Suprapubic skin (tissue), 4 donors: ENCODE data around the gene GRAMD1A. TPM values are rescaled to one million over a fixed set of nuclear protein-coding genes. Genes with fewer than 3 reads are reported as not detected.

ENCODE experiments used
- DNase-seq, 2 donors: peaks; one replicate each; pipeline ENCODE4 v3.0.0-alpha.2; 2019; ENCODE audit warnings: low spot score in 2 of 2
- H3K27ac ChIP-seq: fragments of 200-600 bp; sonication (generic); one replicate; pipeline ENCODE4 v1.5.1; 2019
- H3K27me3 ChIP-seq: fragments of 200-600 bp; sonication (generic); one replicate; pipeline ENCODE4 v1.5.1; 2019
- H3K36me3 ChIP-seq: fragments of 200-600 bp; sonication (generic); one replicate; pipeline ENCODE4 v1.5.1; 2019
- H3K4me1 ChIP-seq: fragments of 200-600 bp; sonication (generic); one replicate; pipeline ENCODE4 v1.5.1; 2019
- H3K4me3 ChIP-seq: fragments of 200-600 bp; sonication (generic); one replicate; pipeline ENCODE4 v1.5.1; 2019; ENCODE audit warnings: mild to moderate bottlenecking
- H3K9me3 ChIP-seq: fragments of 200-600 bp; sonication (generic); one replicate; pipeline ENCODE4 v1.5.1; 2019
- EP300 ChIP-seq: sonication (generic); formaldehyde crosslinking; IDR thresholded peaks from one replicate; pipeline ENCODE4 v1.6.1; 2017; ENCODE audit warnings: antibody characterized with exemption
- POLR2A ChIP-seq, 2 donors: fragments of 450-650 bp; IDR thresholded peaks; one replicate each; pipeline ENCODE4 v1.6.1; 2017; ENCODE audit warnings: antibody characterized with exemption in 2 of 2, mild to moderate bottlenecking in 2 of 2, moderate library complexity in 2 of 2
- POLR2AphosphoS5 ChIP-seq, 3 donors: sonication (generic); formaldehyde crosslinking; IDR thresholded peaks; one replicate each; pipeline ENCODE4 v1.6.1; 2017; ENCODE audit warnings: antibody characterized with exemption in 3 of 3
- whole genome bisulfite sequencing: methylation state at CpG from one replicate; pipeline ENCODE4 v1.1.5; 2018; 5-methylcytosine and 5-hydroxymethylcytosine counted together
- total RNA-seq, 4 donors: library from RNA; depleted of rRNA; stranded (reverse); fragments of >200 nt; gene quantifications; one replicate each; pipeline ENCODE4 v1.1.0, GENCODE V29; 2016
- TF ChIP-seq, protein P1 (sequence below), 2 donors: fragments of 200-600 bp in 1 of 2; fragments of 450-650 bp in 1 of 2; sonication (generic) in 1 of 2; IDR thresholded peaks; one replicate each; pipeline ENCODE4 v1.5.1; 2016 to 2019; ENCODE audit warnings: antibody characterized with exemption in 2 of 2, mild to moderate bottlenecking in 1 of 2, moderate library complexity in 1 of 2

Gene GRAMD1A
- total RNA-seq, 4 donors from 2014 or later, result 16.3 to 38.7 (median 20.8) TPM

GRCh38 chr19:35030257-35031071 is 30.3 kb downstream of the GRAMD1A start, which contains the start of gene SCN1B:
SCN1B (plus strand) TSS chr19:35030470; CDS start chr19:35030821, 351 bp downstream.
- Histone ChIP-seq H3K9me3 (no peaks in the 10 kb centered on the region), H3K27ac (peak within 1 kb of the TSS; percentile 24), H3K4me3 (peak within 1 kb of the TSS; percentile 70), H3K36me3 (peaks cover 30% of the 10 kb centered on the region), H3K27me3 (no peaks in the 10 kb centered on the region), H3K4me1 (peaks cover 19% of the 10 kb centered on the region)
- no peak for DNase-seq
- 0% methylated on average over 15 of the region's 118 CpGs for WGBS
- TF ChIP-seq, protein P1, sequence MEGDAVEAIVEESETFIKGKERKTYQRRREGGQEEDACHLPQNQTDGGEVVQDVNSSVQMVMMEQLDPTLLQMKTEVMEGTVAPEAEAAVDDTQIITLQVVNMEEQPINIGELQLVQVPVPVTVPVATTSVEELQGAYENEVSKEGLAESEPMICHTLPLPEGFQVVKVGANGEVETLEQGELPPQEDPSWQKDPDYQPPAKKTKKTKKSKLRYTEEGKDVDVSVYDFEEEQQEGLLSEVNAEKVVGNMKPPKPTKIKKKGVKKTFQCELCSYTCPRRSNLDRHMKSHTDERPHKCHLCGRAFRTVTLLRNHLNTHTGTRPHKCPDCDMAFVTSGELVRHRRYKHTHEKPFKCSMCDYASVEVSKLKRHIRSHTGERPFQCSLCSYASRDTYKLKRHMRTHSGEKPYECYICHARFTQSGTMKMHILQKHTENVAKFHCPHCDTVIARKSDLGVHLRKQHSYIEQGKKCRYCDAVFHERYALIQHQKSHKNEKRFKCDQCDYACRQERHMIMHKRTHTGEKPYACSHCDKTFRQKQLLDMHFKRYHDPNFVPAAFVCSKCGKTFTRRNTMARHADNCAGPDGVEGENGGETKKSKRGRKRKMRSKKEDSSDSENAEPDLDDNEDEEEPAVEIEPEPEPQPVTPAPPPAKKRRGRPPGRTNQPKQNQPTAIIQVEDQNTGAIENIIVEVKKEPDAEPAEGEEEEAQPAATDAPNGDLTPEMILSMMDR (IDR thresholded peaks at IDR 0.05), result no peak
- TF ChIP-seq POLR2AphosphoS5 (IDR thresholded peaks at IDR 0.05) (no peak), EP300 (no peak), POLR2A (IDR thresholded peaks at IDR 0.05) (no peak)

DNA sequence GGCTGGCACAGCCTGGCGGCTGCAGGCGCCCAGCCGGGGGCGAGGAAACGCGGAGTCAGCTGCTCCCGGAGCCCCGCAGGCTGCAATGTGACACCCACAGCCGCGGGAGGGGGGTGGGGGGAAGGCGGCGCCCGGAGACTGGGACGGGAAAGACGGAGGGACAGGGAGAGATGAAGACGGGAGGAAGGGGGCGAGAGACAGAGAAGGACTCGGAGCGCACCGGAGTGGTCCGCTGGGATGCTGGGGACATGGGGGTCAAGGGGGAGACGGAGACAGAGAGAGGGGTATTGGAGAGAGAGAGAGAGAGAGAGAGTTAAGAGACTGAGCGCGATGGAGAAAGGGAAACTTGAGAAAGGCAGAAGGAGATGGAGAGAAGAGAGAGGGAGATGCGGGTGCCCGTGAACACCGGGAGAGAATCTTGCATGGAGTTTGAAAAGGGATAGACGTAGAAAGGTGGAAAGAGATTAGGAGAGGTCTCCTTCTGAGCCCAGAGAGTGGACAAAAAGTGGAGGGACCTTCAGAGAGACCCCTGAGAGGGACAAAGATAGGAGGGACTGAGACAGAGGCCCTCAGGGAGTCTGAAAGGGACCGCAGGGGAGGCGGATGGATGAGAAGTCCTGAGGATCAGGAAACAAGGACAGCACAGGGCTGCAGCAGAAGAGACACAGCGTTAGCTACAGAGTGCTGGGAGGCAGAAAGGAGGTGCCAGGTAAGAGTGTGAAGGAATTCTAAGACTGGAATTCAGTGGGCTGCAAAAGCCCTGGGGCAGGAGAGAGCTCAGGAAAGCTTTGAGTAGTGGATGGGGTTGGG is 31.2 kb downstream of the GRAMD1A start:
- Histone ChIP-seq H3K9me3 (no peaks in the 10 kb centered on the region), H3K36me3 (peaks cover 21% of the 10 kb centered on the region), H3K27ac (peak overlapping the region; percentile 24), H3K4me3 (peak overlapping the region; percentile 70), H3K4me1 (peaks cover 19% of the 10 kb centered on the region), H3K27me3 (no peaks in the 10 kb centered on the region)
- TF ChIP-seq, protein P1 (IDR thresholded peaks at IDR 0.05), result no peak
- TF ChIP-seq POLR2AphosphoS5 (IDR thresholded peaks at IDR 0.05), result no peak
- 7% methylated on average over 31 of the region's 31 CpGs for WGBS
- no peak for DNase-seq

DNA sequence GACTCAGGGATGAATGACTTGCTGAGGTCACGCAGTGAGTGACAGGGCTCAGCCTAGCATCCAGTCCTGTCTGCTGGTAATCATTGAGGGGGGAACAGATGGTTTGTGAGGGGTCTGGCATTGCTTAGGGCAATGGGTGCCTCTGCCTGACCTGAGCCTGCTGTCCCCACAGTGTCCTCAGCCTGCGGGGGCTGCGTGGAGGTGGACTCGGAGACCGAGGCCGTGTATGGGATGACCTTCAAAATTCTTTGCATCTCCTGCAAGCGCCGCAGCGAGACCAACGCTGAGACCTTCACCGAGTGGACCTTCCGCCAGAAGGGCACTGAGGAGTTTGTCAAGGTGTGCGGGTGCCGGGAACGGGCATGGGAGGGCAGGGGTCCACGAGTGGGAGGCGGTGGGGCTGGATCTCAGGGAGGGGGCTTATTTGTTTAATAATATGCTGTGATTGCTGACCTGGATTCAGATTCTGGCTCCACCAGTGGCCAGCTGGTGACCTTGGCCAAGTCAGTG is 32.3 kb downstream of the GRAMD1A start:
- no peak overlapping the region for H3K4me3 ChIP-seq
- WGBS, result 97% methylated on average over 14 of the region's 17 CpGs
- no peaks in the 10 kb centered on the region for H3K9me3 ChIP-seq
- TF ChIP-seq, protein P1 (IDR thresholded peaks at IDR 0.05), result no peak
- TF ChIP-seq EP300, result no peak
- no peak for TF ChIP-seq POLR2AphosphoS5 (IDR thresholded peaks at IDR 0.05)
- H3K27me3 ChIP-seq, result no peaks in the 10 kb centered on the region
- no peak for DNase-seq
- peaks cover 19% of the 10 kb centered on the region for H3K4me1 ChIP-seq
- H3K27ac ChIP-seq, result no peak overlapping the region
- H3K36me3 ChIP-seq, result peaks cover 10% of the 10 kb centered on the region

GRCh38 chr19:35033067-35034004 is 33.2 kb downstream of the GRAMD1A start:
- no peak for TF ChIP-seq POLR2AphosphoS5 (IDR thresholded peaks at IDR 0.05)
- TF ChIP-seq POLR2A (IDR thresholded peaks at IDR 0.05), result no peak
- TF ChIP-seq, protein P1 (IDR thresholded peaks at IDR 0.05), result no peak
- no peak for TF ChIP-seq EP300
- Histone ChIP-seq H3K9me3 (no peaks in the 10 kb centered on the region), H3K4me3 (no peak overlapping the region), H3K27me3 (no peaks in the 10 kb centered on the region), H3K36me3 (peaks cover 6% of the 10 kb centered on the region), H3K4me1 (peaks cover 21% of the 10 kb centered on the region), H3K27ac (no peak overlapping the region)
- WGBS, result 87% methylated on average over 29 of the region's 30 CpGs
- no peak for DNase-seq
